Measurements from ENCODE around the gene UBE2H. TPM values are rescaled to one million over a fixed set of nuclear protein-coding genes. Genes with fewer than 3 reads are reported as not detected.

UBE2H gene
- total RNA-seq, 1 experiment from 2014 or later: 28.8 TPM

- Histone ChIP-seq H3K36me3 (ENCODE audit: insufficient read depth, low read length, poor library complexity, severe bottlenecking) (no peaks in the 10 kb centered on the region), H3K27me3 (replicated peaks; ENCODE audit: insufficient read depth, low read depth, low read length, poor library complexity) (peaks cover 15% of the 10 kb centered on the region), H3K27ac (ENCODE audit: low read depth, low read length, poor library complexity, severe bottlenecking) (no peak overlapping the region), H3K9me3 (ENCODE audit: low read depth, low read length, poor library complexity, severe bottlenecking) (no peaks in the 10 kb centered on the region), H3K4me1 (ENCODE audit: insufficient read depth, low read length, poor library complexity, severe bottlenecking) (peaks cover 12% of the 10 kb centered on the region), H3K4me3 (ENCODE audit: low read depth, low read length, poor library complexity, severe bottlenecking) (no peak overlapping the region)
- DNase-seq (ENCODE audit: low spot score): no peak
- TF ChIP-seq EZH2 (IDR thresholded peaks at IDR 0.05; ENCODE audit: borderline replicate concordance, low read depth, low read length, poor library complexity, severe bottlenecking): no peak
- TF ChIP-seq CTCF (conservative IDR thresholded peaks at IDR 0.05; ENCODE audit: low read depth, low read length): no peak
- ChIA-PET POLR2A (ENCODE audit: low non-redundant PET) (no interaction called here), CTCF (interaction anchor here (0.6 kb wide), 1 partner anchor 31 kb away, joined by 3 read pairs; no protein-coding TSS in a partner anchor)
- no TSS peak for BruUV-seq (replicated peaks)
- intact Hi-C loops (cut with micrococcal nuclease; ENCODE audit: unreplicated experiment): no loop called here
Observed at GRCh38 chr7:129789652-129790051, 163.1 kb downstream of the UBE2H start.

GRCh38 chr7:129789000-129789399, 163.8 kb downstream of the UBE2H start:
- no peaks in the 10 kb centered on the region for H3K9me3 ChIP-seq (ENCODE audit: low read depth, low read length, poor library complexity, severe bottlenecking)
- POLR2A ChIA-PET (ENCODE audit: low non-redundant PET): no interaction called here
- peaks cover 12% of the 10 kb centered on the region for H3K4me1 ChIP-seq (ENCODE audit: insufficient read depth, low read length, poor library complexity, severe bottlenecking)
- H3K36me3 ChIP-seq (ENCODE audit: insufficient read depth, low read length, poor library complexity, severe bottlenecking): no peaks in the 10 kb centered on the region
- intact Hi-C loops (cut with micrococcal nuclease; ENCODE audit: unreplicated experiment): no loop called here
- no peak overlapping the region for H3K27ac ChIP-seq (ENCODE audit: low read depth, low read length, poor library complexity, severe bottlenecking)
- no TSS peak for BruUV-seq (replicated peaks)
- DNase-seq (ENCODE audit: low spot score): no peak
- no peak overlapping the region for H3K4me3 ChIP-seq (ENCODE audit: low read depth, low read length, poor library complexity, severe bottlenecking)
- no peak for TF ChIP-seq EZH2 (IDR thresholded peaks at IDR 0.05; ENCODE audit: borderline replicate concordance, low read depth, low read length, poor library complexity, severe bottlenecking)
- no peak for TF ChIP-seq CTCF (conservative IDR thresholded peaks at IDR 0.05; ENCODE audit: low read depth, low read length)
- peaks cover 22% of the 10 kb centered on the region for H3K27me3 ChIP-seq (replicated peaks; ENCODE audit: insufficient read depth, low read depth, low read length, poor library complexity)
- CTCF ChIA-PET: no interaction called here

- no peaks in the 10 kb centered on the region for H3K36me3 ChIP-seq (ENCODE audit: insufficient read depth, low read length, poor library complexity, severe bottlenecking)
- H3K9me3 ChIP-seq (ENCODE audit: low read depth, low read length, poor library complexity, severe bottlenecking): no peaks in the 10 kb centered on the region
- H3K4me1 ChIP-seq (ENCODE audit: insufficient read depth, low read length, poor library complexity, severe bottlenecking): peaks cover 12% of the 10 kb centered on the region
- no peak overlapping the region for H3K4me3 ChIP-seq (ENCODE audit: low read depth, low read length, poor library complexity, severe bottlenecking)
- intact Hi-C loops (cut with micrococcal nuclease; ENCODE audit: unreplicated experiment): no loop called here
- peaks cover 42% of the 10 kb centered on the region for H3K27me3 ChIP-seq (replicated peaks; ENCODE audit: insufficient read depth, low read depth, low read length, poor library complexity)
- TF ChIP-seq EZH2 (IDR thresholded peaks at IDR 0.05; ENCODE audit: borderline replicate concordance, low read depth, low read length, poor library complexity, severe bottlenecking): no peak
- no peak for TF ChIP-seq CTCF (conservative IDR thresholded peaks at IDR 0.05; ENCODE audit: low read depth, low read length)
- no TSS peak for BruUV-seq (replicated peaks)
- ChIA-PET POLR2A (ENCODE audit: low non-redundant PET) (no interaction called here), CTCF (no interaction called here)
- no peak for DNase-seq (ENCODE audit: low spot score)
- H3K27ac ChIP-seq (ENCODE audit: low read depth, low read length, poor library complexity, severe bottlenecking): no peak overlapping the region
Observed at GRCh38 chr7:129786825-129787563, 165.8 kb downstream of the UBE2H start.

Measured in A673 (cell line).